Mesothelial cell of epicardium (in vitro differentiated cells): Measurements from ENCODE around the gene TUBD1. TPM values are rescaled to one million over a fixed set of nuclear protein-coding genes. Genes with fewer than 3 reads are reported as not detected.

Experiments used
- DNase-seq, 2 experiments: peaks; one replicate each; pipeline ENCODE4 v3.0.0; 2021; ENCODE audit warnings: low spot score in 2 of 2; ENCODE audit not compliant: unreplicated experiment in 2 of 2
- H3K27ac Mint-ChIP-seq: 2 replicates; pipeline ENCODE4 v1.8.0; 2021; ENCODE audit warnings: mixed read lengths
- H3K27me3 Mint-ChIP-seq: 2 replicates; pipeline ENCODE4 v1.8.0; 2021; ENCODE audit warnings: low read depth, mixed read lengths
- H3K36me3 Mint-ChIP-seq: 2 replicates; pipeline ENCODE4 v1.8.0; 2021; ENCODE audit warnings: mixed read lengths
- H3K4me1 Mint-ChIP-seq: 2 replicates; pipeline ENCODE4 v1.8.0; 2021; ENCODE audit warnings: mixed read lengths
- H3K4me3 Mint-ChIP-seq: 2 replicates; pipeline ENCODE4 v1.8.0; 2021; ENCODE audit warnings: mild to moderate bottlenecking, moderate library complexity, mixed read lengths
- H3K9me3 Mint-ChIP-seq: 2 replicates; pipeline ENCODE4 v1.8.0; 2021; ENCODE audit warnings: mixed read lengths
- CTCF ChIP-seq: fragments of 200-600 bp; sonication (generic); IDR thresholded peaks from one replicate; pipeline ENCODE4 v1.5.0; 2021; ENCODE audit warnings: antibody characterized with exemption; ENCODE audit not compliant: unreplicated experiment
- microRNA-seq: library from miRNA; unstranded; fragments of <30 nt; microRNA quantifications from one replicate; pipeline ENCODE4 v1.2.0, GENCODE V29; 2021; ENCODE audit warnings: inconsistent platforms, mixed read lengths
- total RNA-seq: library from RNA; stranded (reverse); gene quantifications from 3 replicates; pipeline ENCODE4 v1.2.1, GENCODE V29; 2021

TUBD1 gene
- total RNA-seq, 1 donor from 2014 or later, result 13.0 TPM

DNA sequence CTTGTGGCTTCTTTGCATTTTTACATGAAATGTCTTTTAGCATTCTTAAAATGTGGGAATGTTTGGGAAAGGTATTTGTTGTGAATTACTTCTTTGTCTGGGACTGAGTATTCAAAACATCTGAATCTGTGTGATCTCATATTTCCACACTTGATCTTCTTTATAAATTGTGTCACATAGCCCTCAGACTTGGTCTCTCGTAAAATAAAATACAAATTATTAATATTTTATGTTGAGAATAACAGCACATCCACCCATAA is 81.9 kb downstream of the TUBD1 start:
- H3K4me3 Mint-ChIP-seq, result no peak overlapping the region
- peaks cover 12% of the 10 kb centered on the region for H3K4me1 Mint-ChIP-seq
- no peaks in the 10 kb centered on the region for H3K27me3 Mint-ChIP-seq
- peaks cover 11% of the 10 kb centered on the region for H3K36me3 Mint-ChIP-seq
- no peak for TF ChIP-seq CTCF
- no peak for DNase-seq
- peak overlapping the region; percentile 59 for H3K27ac Mint-ChIP-seq
- H3K9me3 Mint-ChIP-seq, result no peaks in the 10 kb centered on the region

Small RNAs within 50 kb of the gene (microRNA-seq; reads per million reads assigned to microRNA genes)
- 105,385 reads per million, percentile 99 among the genes with 10 or more reads in this experiment for gene MIR21

Other genes with a start within 250 kb of the TUBD1 start
- 22.5 to 24.7 TPM (median 24.4 TPM) in 3 replicates for gene PTRH2, start 185.5 kb downstream of the TUBD1 start, total RNA-seq
- 207 to 208 TPM (median 208 TPM) in 3 replicates for gene VMP1, start 185.3 kb downstream of the TUBD1 start, total RNA-seq
- gene RPS6KB1, start 178 bp upstream of the TUBD1 start, total RNA-seq, result 42.3 to 49.9 TPM (median 42.8 TPM) in 3 replicates
- gene RNFT1, start 71.8 kb upstream of the TUBD1 start, total RNA-seq, result 18.5 to 21.6 TPM (median 20.4 TPM) in 3 replicates
- gene HEATR6, start 186.0 kb upstream of the TUBD1 start, total RNA-seq, result 33.9 to 37.2 TPM (median 36.1 TPM) in 3 replicates